Activated CD4-positive, CD25-positive, alpha-beta regulatory T cell treated with anti-CD3 and anti-CD28 coated beads, Interleukin-2, amount 50 U/mL, for 16 hours (primary cell): ENCODE measurements around the gene AMMECR1.

ENCODE experiments used
- DNase-seq: peaks from one replicate; pipeline ENCODE4 v3.0.0-alpha.2; 2020; ENCODE audit warnings: low read depth, low spot score

AMMECR1 gene

GRCh38 chrX:110311437-110312230, 6.3 kb downstream of the AMMECR1 start:
- DNase-seq, result no peak

GRCh38 chrX:110310896-110311295, 7.0 kb downstream of the AMMECR1 start:
- DNase-seq, result no peak

- DNase-seq, result no peak
Observed at GRCh38 chrX:110310000-110310790, 7.7 kb downstream of the AMMECR1 start.

GRCh38 chrX:110308220-110308619, 9.7 kb downstream of the AMMECR1 start:
- DNase-seq, result no peak

GRCh38 chrX:110304884-110305283, 13.0 kb downstream of the AMMECR1 start:
- DNase-seq, result no peak

- DNase-seq, result no peak
Observed at GRCh38 chrX:110304371-110304770, 13.5 kb downstream of the AMMECR1 start.

- DNase-seq, result no peak
Observed at GRCh38 chrX:110302975-110303374, 14.9 kb downstream of the AMMECR1 start.

- DNase-seq, result no peak
Observed at GRCh38 chrX:110301194-110301593, 16.7 kb downstream of the AMMECR1 start.

GRCh38 chrX:110294087-110294486, 23.8 kb downstream of the AMMECR1 start:
- DNase-seq, result no peak

GRCh38 chrX:110293658-110294057, 24.2 kb downstream of the AMMECR1 start:
- no peak for DNase-seq

GRCh38 chrX:110287605-110288004, 30.3 kb downstream of the AMMECR1 start:
- DNase-seq, result no peak

- no peak for DNase-seq
Observed at GRCh38 chrX:110286106-110286505, 31.8 kb downstream of the AMMECR1 start.

- DNase-seq, result no peak
Observed at GRCh38 chrX:110284159-110284558, 33.7 kb downstream of the AMMECR1 start.

GRCh38 chrX:110282922-110283321, 35.0 kb downstream of the AMMECR1 start:
- DNase-seq, result no peak

GRCh38 chrX:110281377-110281776, 36.5 kb downstream of the AMMECR1 start:
- no peak for DNase-seq

- no peak for DNase-seq
Observed at GRCh38 chrX:110280954-110281353, 36.9 kb downstream of the AMMECR1 start.

- no peak for DNase-seq
Observed at GRCh38 chrX:110277609-110278008, 40.3 kb downstream of the AMMECR1 start.

- DNase-seq, result no peak
Observed at GRCh38 chrX:110276778-110277177, 41.1 kb downstream of the AMMECR1 start.

- DNase-seq, result no peak
Observed at GRCh38 chrX:110268886-110269285, 49.0 kb downstream of the AMMECR1 start.

- no peak for DNase-seq
Observed at GRCh38 chrX:110268395-110268794, 49.5 kb downstream of the AMMECR1 start.

GRCh38 chrX:110267874-110268273, 50.0 kb downstream of the AMMECR1 start:
- no peak for DNase-seq

GRCh38 chrX:110265661-110266060, 52.2 kb downstream of the AMMECR1 start:
- no peak for DNase-seq

- no peak for DNase-seq
Observed at GRCh38 chrX:110259117-110259516, 58.8 kb downstream of the AMMECR1 start.
